ENCODE measurements around the gene HCN1. TPM values are rescaled to one million over a fixed set of nuclear protein-coding genes. Genes with fewer than 3 reads are reported as not detected.
"Not testable (repeated sequence)": the region's sequence is repeated elsewhere in the genome, so short reads cannot be mapped to it uniquely, and the experiment has no call there.

HCN1 gene
- total and polyA plus RNA-seq, 9 donors: 1.1 to 5.5 (median 2.9) TPM

GRCh38 chr5:45627076-45627656 lies 69.0 kb downstream of the HCN1 start:
- DNase-seq: no peak
- Histone ChIP-seq H3K9me3 (replicated peaks; ENCODE audit: control insufficient read depth, low read depth, low read length) (no peaks in the 10 kb centered on the region), H3K4me3 (ENCODE audit: low read length) (no peak overlapping the region), H3K36me3 (ENCODE audit: control insufficient read depth, insufficient read depth, low read length) (no peaks in the 10 kb centered on the region), H3K27ac (ENCODE audit: low read length) (no peak overlapping the region), H3K4me1 (ENCODE audit: control insufficient read depth, insufficient read depth, low read length) (no peaks in the 10 kb centered on the region), H3K27me3 (ENCODE audit: control insufficient read depth, insufficient read depth, low read length) (no peaks in the 10 kb centered on the region)
- no CpG with 5 or more reads among the region's 2 CpGs for WGBS (ENCODE audit: insufficient coverage)

GRCh38 chr5:45623832-45624231 lies 72.3 kb downstream of the HCN1 start:
- no peak overlapping the region for H3K4me3 ChIP-seq (ENCODE audit: low read length)
- H3K27ac ChIP-seq (ENCODE audit: low read length): no peak overlapping the region
- no peaks in the 10 kb centered on the region for H3K4me1 ChIP-seq (ENCODE audit: control insufficient read depth, insufficient read depth, low read length)
- H3K36me3 ChIP-seq (ENCODE audit: control insufficient read depth, insufficient read depth, low read length): no peaks in the 10 kb centered on the region
- 58% methylated on average over 1 of the region's 1 CpG for WGBS (ENCODE audit: insufficient coverage)
- no peaks in the 10 kb centered on the region for H3K9me3 ChIP-seq (replicated peaks; ENCODE audit: control insufficient read depth, low read depth, low read length)
- DNase-seq: no peak
- no peaks in the 10 kb centered on the region for H3K27me3 ChIP-seq (ENCODE audit: control insufficient read depth, insufficient read depth, low read length)

DNA sequence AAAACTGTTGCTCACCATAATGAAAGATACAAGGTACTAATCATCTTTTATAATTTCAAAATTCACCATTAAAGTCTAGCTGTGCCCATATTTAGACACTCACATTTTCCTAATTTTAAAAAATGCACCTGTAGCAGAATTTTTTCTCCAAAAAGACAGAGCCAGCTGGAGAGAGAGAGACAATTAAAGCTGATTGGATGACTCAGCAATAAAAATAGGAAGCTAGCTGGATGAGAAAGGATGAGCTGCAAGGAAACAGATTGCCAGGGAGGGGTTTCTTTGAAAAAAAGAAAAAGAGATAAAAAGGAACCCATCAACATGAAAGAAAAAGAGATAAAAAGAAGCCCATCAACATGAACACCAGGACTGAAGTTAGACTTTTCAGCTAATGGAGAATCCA lies 73.8 kb downstream of the HCN1 start:
- H3K27me3 ChIP-seq (ENCODE audit: control insufficient read depth, insufficient read depth, low read length): no peaks in the 10 kb centered on the region
- no peaks in the 10 kb centered on the region for H3K36me3 ChIP-seq (ENCODE audit: control insufficient read depth, insufficient read depth, low read length)
- no peak overlapping the region for H3K27ac ChIP-seq (ENCODE audit: low read length)
- no peaks in the 10 kb centered on the region for H3K9me3 ChIP-seq (replicated peaks; ENCODE audit: control insufficient read depth, low read depth, low read length)
- no peaks in the 10 kb centered on the region for H3K4me1 ChIP-seq (ENCODE audit: control insufficient read depth, insufficient read depth, low read length)
- H3K4me3 ChIP-seq (ENCODE audit: low read length): no peak overlapping the region
- DNase-seq: no peak

GRCh38 chr5:45617859-45618416 lies 78.2 kb downstream of the HCN1 start:
- no peak overlapping the region for H3K27ac ChIP-seq (ENCODE audit: low read length)
- no peaks in the 10 kb centered on the region for H3K9me3 ChIP-seq (replicated peaks; ENCODE audit: control insufficient read depth, low read depth, low read length)
- H3K27me3 ChIP-seq (ENCODE audit: control insufficient read depth, insufficient read depth, low read length): no peaks in the 10 kb centered on the region
- DNase-seq: no peak
- H3K4me3 ChIP-seq (ENCODE audit: low read length): no peak overlapping the region
- 70% methylated on average over 2 of the region's 3 CpGs for WGBS (ENCODE audit: insufficient coverage)
- H3K4me1 ChIP-seq (ENCODE audit: control insufficient read depth, insufficient read depth, low read length): no peaks in the 10 kb centered on the region
- no peaks in the 10 kb centered on the region for H3K36me3 ChIP-seq (ENCODE audit: control insufficient read depth, insufficient read depth, low read length)

- H3K9me3 ChIP-seq (replicated peaks; ENCODE audit: control insufficient read depth, low read depth, low read length): no peaks in the 10 kb centered on the region
- H3K27me3 ChIP-seq (ENCODE audit: control insufficient read depth, insufficient read depth, low read length): no peaks in the 10 kb centered on the region
- no peaks in the 10 kb centered on the region for H3K36me3 ChIP-seq (ENCODE audit: control insufficient read depth, insufficient read depth, low read length)
- WGBS (ENCODE audit: insufficient coverage): 88% methylated on average over 1 of the region's 3 CpGs
- DNase-seq: no peak
- no peak overlapping the region for H3K4me3 ChIP-seq (ENCODE audit: low read length)
- no peak overlapping the region for H3K27ac ChIP-seq (ENCODE audit: low read length)
- H3K4me1 ChIP-seq (ENCODE audit: control insufficient read depth, insufficient read depth, low read length): no peaks in the 10 kb centered on the region
Observed at GRCh38 chr5:45609661-45610060, 86.5 kb downstream of the HCN1 start.

- Histone ChIP-seq H3K4me1 (ENCODE audit: control insufficient read depth, insufficient read depth, low read length) (no peaks in the 10 kb centered on the region), H3K27me3 (ENCODE audit: control insufficient read depth, insufficient read depth, low read length) (no peaks in the 10 kb centered on the region), H3K4me3 (ENCODE audit: low read length) (no peak overlapping the region), H3K27ac (ENCODE audit: low read length) (no peak overlapping the region), H3K9me3 (replicated peaks; ENCODE audit: control insufficient read depth, low read depth, low read length) (no peaks in the 10 kb centered on the region), H3K36me3 (ENCODE audit: control insufficient read depth, insufficient read depth, low read length) (no peaks in the 10 kb centered on the region)
- WGBS (ENCODE audit: insufficient coverage): no CpG with 5 or more reads among the region's 2 CpGs
- no peak for DNase-seq
Observed at GRCh38 chr5:45604092-45604491, 92.1 kb downstream of the HCN1 start.

- H3K9me3 ChIP-seq (replicated peaks; ENCODE audit: control insufficient read depth, low read depth, low read length): no peaks in the 10 kb centered on the region
- DNase-seq: no peak
- WGBS (ENCODE audit: insufficient coverage): no CpG with 5 or more reads among the region's 3 CpGs
- no peaks in the 10 kb centered on the region for H3K27me3 ChIP-seq (ENCODE audit: control insufficient read depth, insufficient read depth, low read length)
- no peaks in the 10 kb centered on the region for H3K36me3 ChIP-seq (ENCODE audit: control insufficient read depth, insufficient read depth, low read length)
- H3K4me1 ChIP-seq (ENCODE audit: control insufficient read depth, insufficient read depth, low read length): no peaks in the 10 kb centered on the region
- no peak overlapping the region for H3K4me3 ChIP-seq (ENCODE audit: low read length)
- H3K27ac ChIP-seq (ENCODE audit: low read length): no peak overlapping the region
Observed at GRCh38 chr5:45601424-45601823, 94.8 kb downstream of the HCN1 start.

GRCh38 chr5:45596320-45596719 lies 99.9 kb downstream of the HCN1 start:
- H3K4me1 ChIP-seq (ENCODE audit: control insufficient read depth, insufficient read depth, low read length): no peaks in the 10 kb centered on the region
- no peaks in the 10 kb centered on the region for H3K27me3 ChIP-seq (ENCODE audit: control insufficient read depth, insufficient read depth, low read length)
- H3K27ac ChIP-seq (ENCODE audit: low read length): no peak overlapping the region
- H3K36me3 ChIP-seq (ENCODE audit: control insufficient read depth, insufficient read depth, low read length): no peaks in the 10 kb centered on the region
- H3K9me3 ChIP-seq (replicated peaks; ENCODE audit: control insufficient read depth, low read depth, low read length): no peaks in the 10 kb centered on the region
- no peak overlapping the region for H3K4me3 ChIP-seq (ENCODE audit: low read length)
- DNase-seq: no peak

- not testable (repeated sequence) for H3K4me3 ChIP-seq (ENCODE audit: low read length); H3K36me3 ChIP-seq (ENCODE audit: control insufficient read depth, insufficient read depth, low read length); H3K9me3 ChIP-seq (replicated peaks; ENCODE audit: control insufficient read depth, low read depth, low read length); H3K27me3 ChIP-seq (ENCODE audit: control insufficient read depth, insufficient read depth, low read length); DNase-seq; H3K27ac ChIP-seq (ENCODE audit: low read length); H3K4me1 ChIP-seq (ENCODE audit: control insufficient read depth, insufficient read depth, low read length)
- 100% methylated on average over 2 of the region's 8 CpGs for WGBS (ENCODE audit: insufficient coverage)
Observed at GRCh38 chr5:45586001-45586400, 110.2 kb downstream of the HCN1 start.

DNA sequence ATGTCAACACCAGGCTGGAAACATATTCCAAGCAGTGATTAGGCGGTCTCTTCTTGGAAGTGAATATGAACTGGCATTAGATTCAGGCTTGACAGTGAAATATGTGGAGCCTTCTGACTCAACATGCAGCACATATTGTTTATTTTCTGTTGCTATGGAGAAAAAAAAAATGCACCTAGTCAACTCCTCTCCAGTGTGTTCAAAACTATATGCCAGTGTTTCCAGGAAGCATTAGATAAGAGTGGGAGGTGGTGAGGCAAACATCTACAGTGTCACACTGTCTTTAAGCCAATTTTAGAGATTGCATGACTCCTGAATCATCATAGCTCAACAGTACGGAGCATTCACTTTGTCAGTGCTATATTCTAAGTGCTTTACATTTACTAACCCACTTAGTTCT lies 117.9 kb downstream of the HCN1 start:
- no peak for DNase-seq
- no peaks in the 10 kb centered on the region for H3K36me3 ChIP-seq (ENCODE audit: control insufficient read depth, insufficient read depth, low read length)
- H3K4me1 ChIP-seq (ENCODE audit: control insufficient read depth, insufficient read depth, low read length): no peaks in the 10 kb centered on the region
- WGBS (ENCODE audit: insufficient coverage): no CpG with 5 or more reads among the region's 2 CpGs
- no peak overlapping the region for H3K4me3 ChIP-seq (ENCODE audit: low read length)
- no peaks in the 10 kb centered on the region for H3K27me3 ChIP-seq (ENCODE audit: control insufficient read depth, insufficient read depth, low read length)
- peaks cover 5% of the 10 kb centered on the region for H3K9me3 ChIP-seq (replicated peaks; ENCODE audit: control insufficient read depth, low read depth, low read length)
- no peak overlapping the region for H3K27ac ChIP-seq (ENCODE audit: low read length)

GRCh38 chr5:45568813-45569212 lies 127.4 kb downstream of the HCN1 start:
- H3K27me3 ChIP-seq (ENCODE audit: control insufficient read depth, insufficient read depth, low read length): no peaks in the 10 kb centered on the region
- WGBS (ENCODE audit: insufficient coverage): 0% methylated on average over 1 of the region's 1 CpG
- H3K9me3 ChIP-seq (replicated peaks; ENCODE audit: control insufficient read depth, low read depth, low read length): no peaks in the 10 kb centered on the region
- no peaks in the 10 kb centered on the region for H3K36me3 ChIP-seq (ENCODE audit: control insufficient read depth, insufficient read depth, low read length)
- H3K4me1 ChIP-seq (ENCODE audit: control insufficient read depth, insufficient read depth, low read length): no peaks in the 10 kb centered on the region
- no peak for DNase-seq
- no peak overlapping the region for H3K27ac ChIP-seq (ENCODE audit: low read length)
- H3K4me3 ChIP-seq (ENCODE audit: low read length): no peak overlapping the region
